Lower lobe of right lung (tissue), 2 donors: ENCODE measurements around the gene RNF175. TPM values are rescaled to one million over a fixed set of nuclear protein-coding genes. Genes with fewer than 3 reads are reported as not detected.

Source experiments
- ATAC-seq, 2 donors: fragments of 200-7000 bp; cut with Tn5 transposase; one replicate each; pipeline ENCODE4 v1.9.1; 2020 to 2022; ENCODE audit warnings: mild to moderate bottlenecking in 2 of 2, moderate library complexity in 2 of 2
- DNase-seq: peaks from one replicate; pipeline ENCODE4 v3.0.0-alpha.2; 2020
- H3K27ac ChIP-seq: fragments of 200-600 bp; one replicate; pipeline ENCODE4 v1.8.0; 2022
- H3K27me3 ChIP-seq: fragments of 200-600 bp; one replicate; pipeline ENCODE4 v1.8.0; 2022; ENCODE audit warnings: low read depth
- H3K36me3 ChIP-seq: fragments of 200-600 bp; one replicate; pipeline ENCODE4 v1.8.0; 2022; ENCODE audit warnings: mild to moderate bottlenecking
- H3K4me1 ChIP-seq: fragments of 200-600 bp; one replicate; pipeline ENCODE4 v1.8.0; 2022
- H3K4me3 ChIP-seq: fragments of 200-600 bp; one replicate; pipeline ENCODE4 v1.8.0; 2022; ENCODE audit warnings: mild to moderate bottlenecking
- H3K9me3 ChIP-seq: fragments of 200-600 bp; one replicate; pipeline ENCODE4 v1.8.0; 2022
- CTCF ChIP-seq: fragments of 200-600 bp; IDR thresholded peaks from one replicate; pipeline ENCODE4 v1.8.0; 2022; ENCODE audit warnings: antibody characterized with exemption, mild to moderate bottlenecking
- intact Hi-C: fragments of 100-400 bp; cut with DNase I; formaldehyde crosslinking; loops from one replicate; pipeline ENCODE4 v1.11.0; 2022
- total RNA-seq: library from RNA; stranded (reverse); fragmentation: NEBNext Ultra II Directional; extraction: Animal tissue kit (Norgen Biotek cat#: 25700); gene quantifications from one replicate; pipeline ENCODE4 v1.2.1, GENCODE V29; 2021
- donor health status: DM: no; HTN: yes; CAD: no; lungs with severe emphysema.

RNF175 gene
- total RNA-seq, 1 donor from 2014 or later = 0.12 TPM

- Histone ChIP-seq H3K9me3 (no peaks in the 10 kb centered on the region), H3K36me3 (no peaks in the 10 kb centered on the region), H3K4me1 (no peaks in the 10 kb centered on the region), H3K27ac (no peak overlapping the region), H3K27me3 (peaks cover 3% of the 10 kb centered on the region), H3K4me3 (no peak overlapping the region)
- intact Hi-C loops = no loop called here
- TF ChIP-seq CTCF = no peak
- ATAC-seq (no peak), DNase-seq (no peak)
Observed at GRCh38 chr4:153765894-153766293, 6.1 kb upstream of the RNF175 start.

DNA sequence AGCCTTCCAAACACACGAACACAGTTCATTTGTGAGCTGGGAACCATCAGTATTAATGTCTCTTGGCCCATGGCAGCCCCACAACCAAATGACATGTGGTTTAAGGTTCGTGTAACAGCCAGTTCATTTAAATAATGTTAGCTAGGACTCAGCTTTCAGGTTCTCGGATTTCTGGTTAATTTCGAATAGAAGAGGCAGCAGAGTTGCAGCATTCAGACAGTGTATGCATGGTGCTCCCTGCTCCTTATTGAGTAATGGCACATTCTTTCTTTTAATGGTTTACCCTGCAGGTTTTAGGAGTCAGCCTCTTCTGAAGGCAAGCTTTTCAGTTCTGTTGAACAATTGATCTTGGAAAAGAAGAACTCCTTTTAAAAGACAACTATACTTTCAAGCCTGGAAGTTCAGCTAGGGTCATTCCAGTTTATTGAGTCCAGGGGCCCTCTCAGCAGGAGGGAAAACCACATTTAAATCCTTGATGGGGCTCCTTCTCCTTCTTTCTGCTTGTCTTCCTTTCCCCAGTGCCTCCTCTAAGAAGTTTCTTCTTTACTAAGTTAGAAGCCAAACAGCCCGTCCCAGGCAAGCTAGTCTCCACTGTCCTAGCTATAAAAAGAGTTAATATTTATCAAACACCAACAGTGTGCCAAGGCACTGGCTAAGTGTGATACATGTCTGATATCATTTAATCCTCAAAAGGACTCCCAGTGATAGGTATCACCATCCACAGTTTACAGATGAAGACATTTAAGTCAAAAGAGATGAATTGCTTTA, 5.0 kb upstream of the RNF175 start:
- no peak for TF ChIP-seq CTCF
- ATAC-seq = no peak

DNA sequence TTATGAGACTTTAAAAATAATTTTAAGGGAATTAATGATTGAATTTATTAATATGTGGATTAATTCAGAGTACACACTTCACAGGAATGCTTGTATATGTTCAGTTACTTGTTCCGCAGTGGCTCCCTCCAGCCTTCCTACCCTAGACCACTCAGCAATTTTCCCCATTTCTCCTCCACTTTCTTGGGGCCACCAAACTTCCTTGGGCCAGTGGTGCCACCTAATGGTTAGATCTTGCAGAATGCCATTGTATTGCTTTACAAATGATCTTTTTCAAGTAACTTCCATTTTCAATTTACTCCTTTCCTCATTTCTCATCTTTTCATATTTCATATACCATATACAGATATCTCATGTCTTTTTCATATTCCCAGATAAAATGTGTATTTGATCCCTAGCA, 3.6 kb upstream of the RNF175 start:
- DNase-seq = no peak
- no peak overlapping the region for H3K27ac ChIP-seq
- peak; percentile 13 for TF ChIP-seq CTCF

More for the DNA sequence above, 5.0 kb upstream of the RNF175 start:
- intact Hi-C loops = no loop called here
- Histone ChIP-seq H3K27me3 (peaks cover 14% of the 10 kb centered on the region), H3K36me3 (no peaks in the 10 kb centered on the region), H3K27ac (no peak overlapping the region), H3K4me3 (no peak overlapping the region), H3K9me3 (no peaks in the 10 kb centered on the region), H3K4me1 (peaks cover under 1% of the 10 kb centered on the region)
- no peak for DNase-seq

DNA sequence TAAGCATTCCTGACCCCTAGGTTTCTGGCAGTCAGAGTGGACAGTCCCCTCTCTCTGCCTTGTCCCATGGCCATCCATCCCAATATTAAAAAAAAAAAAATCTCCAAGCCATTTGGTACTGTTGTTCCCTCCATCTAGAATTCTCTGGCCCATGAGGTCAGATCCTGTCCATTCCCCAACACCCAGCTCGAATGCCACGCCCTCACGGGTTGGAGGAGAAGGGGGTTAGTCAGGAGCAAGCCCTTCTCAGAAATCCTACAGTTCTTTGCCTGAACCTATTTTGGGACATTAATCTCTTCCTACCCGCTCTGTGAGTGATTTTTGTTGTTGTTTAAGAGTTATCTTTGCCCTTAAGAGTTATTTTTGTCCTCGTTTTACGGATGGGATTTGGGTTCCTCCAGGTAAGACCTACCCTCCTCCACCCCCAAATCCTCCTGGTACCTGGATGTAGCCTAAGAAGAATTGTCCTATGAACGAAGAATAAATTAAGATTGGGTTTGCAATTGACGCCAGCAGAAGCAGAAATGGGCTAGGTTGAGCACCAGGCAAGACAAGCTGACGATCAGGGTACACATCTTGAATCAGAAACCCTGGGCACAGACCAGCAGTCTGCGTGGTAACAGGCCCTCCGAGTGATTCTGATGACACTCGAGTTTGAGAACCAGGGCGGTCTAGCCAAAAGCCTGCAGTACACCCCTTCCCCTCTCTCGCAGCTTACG, 977 bp downstream of the RNF175 start:
- Histone ChIP-seq H3K4me1 (peaks cover 9% of the 10 kb centered on the region), H3K27me3 (peaks cover 39% of the 10 kb centered on the region), H3K4me3 (peak overlapping the region; percentile 47), H3K27ac (no peak overlapping the region), H3K9me3 (no peaks in the 10 kb centered on the region), H3K36me3 (no peaks in the 10 kb centered on the region)
- no peak for ATAC-seq
- no peak for DNase-seq
- no peak for TF ChIP-seq CTCF
- intact Hi-C loops = no loop called here

More for the DNA sequence above, 3.6 kb upstream of the RNF175 start:
- intact Hi-C loops = no loop called here
- Histone ChIP-seq H3K27me3 (peaks cover 28% of the 10 kb centered on the region), H3K4me1 (peaks cover 9% of the 10 kb centered on the region), H3K4me3 (no peak overlapping the region), H3K9me3 (no peaks in the 10 kb centered on the region), H3K36me3 (no peaks in the 10 kb centered on the region)
- no peak for ATAC-seq

DNA sequence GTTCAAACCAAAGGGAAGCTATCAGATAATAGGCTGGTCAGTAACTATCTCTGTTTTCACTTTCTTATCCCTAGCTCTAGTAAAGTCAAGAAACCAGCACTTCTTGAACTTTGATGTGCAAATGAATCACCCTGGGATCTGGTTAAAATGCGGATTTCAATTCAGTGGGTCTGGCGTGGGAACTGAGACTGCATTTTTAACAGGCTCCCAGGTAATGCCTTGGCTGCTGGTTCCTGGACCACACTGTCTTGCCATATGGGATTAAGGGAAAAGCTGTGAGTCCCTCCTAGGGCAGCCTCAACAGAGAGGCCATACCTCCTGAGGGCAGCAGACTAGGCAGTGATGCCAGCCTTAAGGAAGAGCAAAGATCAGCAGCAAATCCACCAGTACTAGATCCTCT, 1.7 kb downstream of the RNF175 start:
- no peak for DNase-seq
- Histone ChIP-seq H3K27me3 (peaks cover 39% of the 10 kb centered on the region), H3K9me3 (no peaks in the 10 kb centered on the region), H3K4me3 (no peak overlapping the region), H3K36me3 (no peaks in the 10 kb centered on the region), H3K4me1 (peaks cover 9% of the 10 kb centered on the region), H3K27ac (no peak overlapping the region)
- ATAC-seq = no peak
- TF ChIP-seq CTCF = no peak
- intact Hi-C loops = no loop called here
